Ecto neural progenitor cell (in vitro differentiated cells): ENCODE data around the gene PPP1R3G.
"Not testable (repeated sequence)": the region's sequence is repeated elsewhere in the genome, so short reads cannot be mapped to it uniquely, and the experiment has no call there.

Experiments
- DNase-seq: peaks from one replicate; pipeline ENCODE4 v3.0.0-alpha.2; 2018; ENCODE audit warnings: low spot score

The PPP1R3G gene

DNA sequence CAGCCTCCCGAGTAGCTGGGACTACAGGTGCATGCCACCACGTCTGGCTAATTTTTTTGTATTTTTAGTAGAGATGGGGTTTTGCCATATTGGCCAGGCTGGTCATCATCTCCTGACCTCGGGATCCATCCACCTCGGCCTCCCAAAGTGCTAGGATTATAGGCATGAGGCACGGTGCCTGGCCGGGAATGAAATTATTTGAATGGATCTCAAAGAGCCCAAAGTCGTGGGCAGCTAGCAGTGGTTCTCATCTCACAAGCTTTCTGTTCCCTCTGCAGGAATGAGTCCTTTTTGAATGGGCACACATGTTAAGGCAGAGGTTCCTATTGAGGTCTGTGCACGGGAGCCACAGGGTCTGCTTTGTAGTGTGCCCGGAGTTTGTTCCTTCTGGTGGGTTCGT is 34.9 kb downstream of the PPP1R3G start:
- no peak for DNase-seq

GRCh38 chr6:5120543-5120942 is 35.4 kb downstream of the PPP1R3G start:
- not testable (repeated sequence) for DNase-seq

DNA sequence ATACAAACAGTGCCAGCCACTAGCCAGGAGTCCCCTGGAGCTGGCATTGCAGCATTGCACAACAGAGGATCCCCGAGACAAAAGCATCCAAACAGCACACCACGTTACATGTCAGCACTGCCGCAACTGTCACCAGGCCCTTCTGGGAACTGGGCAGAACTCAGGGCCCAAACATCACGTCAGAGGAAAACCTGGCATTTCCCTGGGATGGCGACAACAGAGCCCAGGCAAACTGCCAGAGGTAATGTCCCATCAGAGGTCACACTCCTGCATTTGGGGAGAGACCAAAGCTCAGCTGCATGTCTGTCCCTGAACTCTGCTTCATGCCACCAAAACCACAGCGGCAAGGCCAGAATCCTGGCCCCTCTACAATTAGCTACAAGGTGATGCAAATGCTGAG is 36.3 kb downstream of the PPP1R3G start:
- DNase-seq, result no peak

DNA sequence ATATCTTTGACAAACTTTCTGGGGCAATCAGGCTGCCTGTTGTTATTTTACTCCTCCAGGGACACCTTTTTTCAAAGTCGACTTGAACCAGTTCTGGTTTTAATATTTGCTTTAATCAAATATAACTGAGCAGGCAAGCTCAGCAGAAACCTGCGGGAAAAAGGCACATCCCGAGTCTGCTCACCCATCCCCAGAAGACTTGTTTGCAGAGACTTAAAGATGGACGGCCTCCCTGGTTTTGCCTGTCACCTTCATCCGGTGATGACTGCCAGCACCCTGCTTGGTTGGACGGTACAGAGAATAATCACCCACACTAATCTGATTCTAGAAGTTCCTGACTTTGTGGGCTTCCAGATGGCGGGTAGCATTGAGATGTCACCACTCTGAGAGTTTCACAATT is 36.8 kb downstream of the PPP1R3G start:
- DNase-seq, result no peak

DNA sequence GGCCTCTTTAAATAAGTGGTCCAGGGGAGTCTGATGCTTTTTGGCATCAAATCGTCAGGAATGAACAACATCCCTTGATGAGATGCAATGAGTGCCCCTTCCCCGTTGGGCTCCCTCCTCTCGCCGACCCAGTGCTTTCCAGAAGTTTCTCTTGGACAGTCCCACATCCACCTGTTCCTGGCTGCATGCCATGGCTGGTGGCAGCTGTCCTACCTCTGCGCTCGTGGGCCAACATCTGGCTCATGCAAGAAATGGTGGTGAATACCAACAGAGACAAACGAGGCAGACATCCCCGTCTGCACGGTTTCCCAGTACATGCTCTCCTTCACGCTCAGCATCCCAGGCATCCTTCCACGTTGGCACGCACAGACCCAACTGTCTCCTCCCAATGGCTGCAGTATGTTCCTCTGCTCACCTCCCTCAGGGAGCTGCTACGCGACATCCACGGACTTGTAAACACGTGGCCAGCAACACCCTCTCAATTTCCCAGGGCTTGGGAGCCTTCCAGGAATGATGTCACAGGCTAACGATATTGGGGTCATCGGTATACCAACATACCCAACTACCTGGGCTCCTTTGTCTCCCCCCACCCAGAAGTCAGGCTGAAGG is 37.5 kb downstream of the PPP1R3G start:
- no peak for DNase-seq

- no peak for DNase-seq
Measured at GRCh38 chr6:5123296-5124143, 38.4 kb downstream of the PPP1R3G start.

DNA sequence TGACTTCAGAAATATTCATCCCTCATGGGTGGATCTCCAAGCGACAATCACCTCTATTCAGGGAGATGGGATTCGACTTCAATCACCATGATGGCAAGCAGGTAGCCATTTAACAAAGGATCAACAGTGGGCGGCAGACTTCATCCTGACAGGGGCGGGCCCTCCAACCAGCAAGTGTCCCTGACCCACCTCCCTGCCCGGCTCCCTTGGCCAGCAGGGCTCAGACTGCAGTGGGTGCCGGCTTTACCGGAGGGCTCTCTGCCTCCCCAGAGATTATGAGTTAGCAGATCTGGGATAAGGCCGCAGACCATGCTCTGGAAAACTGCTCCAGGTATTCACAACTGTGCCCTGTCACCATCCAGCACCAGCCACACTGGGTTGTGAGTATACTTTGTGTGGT is 39.4 kb downstream of the PPP1R3G start:
- DNase-seq, result no peak

- no peak for DNase-seq
Measured at GRCh38 chr6:5125152-5126006, 40.2 kb downstream of the PPP1R3G start.

- no peak for DNase-seq
Measured at GRCh38 chr6:5126214-5126613, 41.1 kb downstream of the PPP1R3G start.

DNA sequence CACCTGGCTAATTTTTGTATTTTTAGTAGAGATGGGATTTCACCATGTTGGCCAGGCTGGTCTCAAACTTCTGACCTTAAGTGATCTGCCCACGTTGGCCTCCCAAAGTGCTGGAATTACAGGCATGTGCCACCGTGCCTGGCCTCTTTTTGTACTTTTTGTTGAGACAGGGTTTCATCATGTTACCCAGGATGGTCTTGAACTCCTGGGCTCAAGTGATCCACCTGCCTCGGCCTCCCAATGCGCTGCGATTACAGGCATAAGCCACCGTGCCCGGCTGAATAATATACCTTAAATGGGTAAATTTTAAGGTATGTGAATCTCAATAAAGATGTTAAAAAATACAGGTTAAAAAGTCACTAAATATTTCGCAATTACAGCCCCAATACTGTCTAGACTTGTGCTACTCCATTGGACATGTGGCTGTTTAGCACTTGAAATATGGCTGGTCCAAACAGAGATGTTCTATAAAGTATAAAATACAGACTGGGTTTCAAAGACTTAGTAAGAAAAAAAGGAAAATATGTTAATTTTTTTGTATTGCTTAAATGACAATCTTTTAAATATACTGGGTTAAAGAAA is 42.1 kb downstream of the PPP1R3G start:
- no peak for DNase-seq

DNA sequence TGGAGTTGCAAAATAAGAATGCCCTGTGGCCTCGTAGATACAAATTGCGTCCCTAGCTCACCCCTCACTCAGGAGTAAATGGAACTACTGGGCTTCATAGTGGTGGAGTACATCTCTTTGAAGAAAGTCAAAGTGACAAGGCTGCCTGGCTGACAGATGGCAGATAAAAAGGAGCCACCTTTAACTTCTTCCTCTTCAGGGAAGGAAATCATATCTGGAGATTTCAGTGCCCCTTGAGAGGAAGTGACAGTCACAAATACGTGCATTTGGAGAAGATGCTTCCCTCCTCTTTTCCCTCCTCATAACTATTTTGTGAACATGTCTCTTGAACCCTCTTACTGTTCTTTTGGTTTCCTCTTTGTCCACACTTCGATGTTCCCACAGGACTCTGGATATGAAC is 43.2 kb downstream of the PPP1R3G start:
- DNase-seq, result no peak

GRCh38 chr6:5130135-5130866 is 45.2 kb downstream of the PPP1R3G start:
- no peak for DNase-seq

- DNase-seq, result no peak
Measured at GRCh38 chr6:5132731-5133130, 47.6 kb downstream of the PPP1R3G start.

DNA sequence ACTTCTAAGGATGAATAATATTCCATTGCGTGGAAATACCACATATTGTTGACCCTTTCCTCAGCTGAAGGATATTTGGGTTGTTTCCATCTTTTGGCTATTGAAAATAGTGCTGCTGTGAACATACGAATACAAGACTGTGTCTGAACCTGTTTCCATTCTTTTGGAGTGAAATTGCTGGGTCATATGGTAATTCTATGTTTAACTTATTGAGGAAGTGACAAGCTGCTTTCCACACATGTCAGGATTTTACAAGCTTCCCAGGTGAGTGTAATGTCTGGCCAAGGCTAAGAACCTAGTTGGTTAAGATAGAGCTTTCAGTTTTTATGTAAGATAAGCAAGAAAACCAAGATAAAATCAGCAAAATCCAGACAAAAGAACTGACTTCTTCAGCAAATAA is 48.8 kb downstream of the PPP1R3G start:
- no peak for DNase-seq

DNA sequence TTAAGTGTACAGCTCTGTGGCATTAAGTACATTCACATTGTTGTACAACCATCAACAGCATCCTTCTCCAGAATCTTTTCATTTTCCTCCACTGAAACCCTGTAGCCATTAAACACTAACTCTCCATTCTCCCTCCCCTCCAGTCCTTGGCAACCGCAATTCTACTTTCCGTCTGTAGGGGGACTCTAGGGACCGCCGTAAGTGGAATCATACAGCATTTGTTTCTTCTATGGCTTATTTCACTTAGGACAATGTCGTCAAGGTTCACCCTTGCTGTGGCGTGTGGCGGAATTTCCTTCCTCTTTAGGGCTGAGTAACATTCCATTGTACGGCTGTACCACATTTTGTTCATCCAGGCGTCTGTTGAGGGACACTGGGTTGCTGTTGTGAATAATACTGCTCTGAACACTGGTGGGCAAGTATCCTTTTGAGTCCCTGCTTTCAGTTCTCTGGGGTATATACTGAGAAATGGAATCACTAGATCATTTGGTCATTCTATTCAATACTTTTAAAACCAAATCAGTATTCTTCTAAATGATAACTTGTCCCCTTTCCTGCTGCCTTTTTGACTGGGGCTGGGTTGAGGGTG is 50.7 kb downstream of the PPP1R3G start:
- DNase-seq, result no peak

DNA sequence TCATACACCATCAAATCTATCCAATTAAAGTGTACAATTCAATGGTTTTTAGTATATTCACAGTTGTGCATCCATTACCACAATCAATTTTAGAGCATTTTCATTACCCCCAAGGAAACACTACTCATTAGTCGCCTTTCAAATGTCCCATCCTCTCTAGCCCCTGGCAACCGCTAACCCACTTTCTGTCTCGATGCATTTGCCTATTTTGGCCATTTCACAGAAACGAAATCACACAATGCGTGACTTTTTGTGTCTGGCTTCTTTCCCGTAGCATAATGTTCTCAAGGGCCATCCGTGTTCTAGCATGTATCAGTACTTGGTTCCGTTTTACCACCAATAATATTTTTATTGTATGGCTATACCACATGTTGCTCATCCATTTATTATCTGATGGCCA is 51.7 kb downstream of the PPP1R3G start:
- no peak for DNase-seq
